Endothelial cell of umbilical vein (primary cell): ENCODE measurements around the gene MYOF. TPM values are rescaled to one million over a fixed set of nuclear protein-coding genes. Genes with fewer than 3 reads are reported as not detected.

Source experiments
- BruUV-seq: library from RNA; stranded (reverse); fragments of 400-500 nt; replicated peaks from 2 replicates; lab custom pipeline; 2021; lab: Mats Ljungman, UMichigan
- CTCF ChIA-PET: fragments of 300-600, 350-600 bp; sonication (Branson Sonifier 250); formaldehyde crosslinking; loops from one replicate; lab custom pipeline; 2021; ENCODE audit warnings: antibody characterized with exemption, inconsistent platforms; lab: Charles Lee
- POLR2A ChIA-PET: fragments of 300-600, 350-600 bp; sonication (Branson Sonifier 250); formaldehyde crosslinking; loops from one replicate; lab custom pipeline; 2021; ENCODE audit warnings: antibody characterized with exemption, inconsistent platforms; lab: Charles Lee
- DNase-seq: peaks from one replicate; pipeline ENCODE4 v3.0.0-alpha.2; 2011; ENCODE audit warnings: low read depth, low spot score
- FAIRE-seq: peaks from 2 replicates; lab custom pipeline; 2011; peaks lifted over from hg19 to GRCh38; lab: Jason Lieb, UNC
- H2AFZ ChIP-seq: 2 replicates; pipeline ENCODE4 v1.6.0; 2012; ENCODE audit warnings: low read depth, low read length, control low read depth, inconsistent platforms
- H3K27ac ChIP-seq: 2 replicates; pipeline ENCODE4 v1.5.1; 2011; ENCODE audit warnings: low read depth, mild to moderate bottlenecking, control low read depth, low read length, moderate library complexity; ENCODE audit not compliant: insufficient read depth
- H3K27me3 ChIP-seq, 2 experiments: 2 replicates each; pipeline versions ENCODE4 v1.6.0 to v1.6.1; 2011; ENCODE audit warnings: low read length in 2 of 2, mixed read lengths in 1 of 2; ENCODE audit not compliant: control insufficient read depth in 2 of 2, insufficient read depth in 2 of 2
- H3K36me3 ChIP-seq, 2 experiments: 2 replicates in 1 of 2; 3 replicates in 1 of 2; pipeline ENCODE4 v1.5.1; 2011; ENCODE audit warnings: low read length in 2 of 2, mild to moderate bottlenecking in 1 of 2, moderate library complexity in 1 of 2; ENCODE audit not compliant: control insufficient read depth in 2 of 2, insufficient read depth in 2 of 2; ENCODE audit errors: extremely low read depth in 1 of 2
- H3K4me1 ChIP-seq: 3 replicates; pipeline ENCODE4 v1.5.1; 2011; ENCODE audit warnings: mild to moderate bottlenecking, low read length; ENCODE audit not compliant: control insufficient read depth, insufficient read depth; ENCODE audit errors: extremely low read depth
- H3K4me2 ChIP-seq: 2 replicates; pipeline ENCODE4 v1.6.1; 2011; ENCODE audit warnings: low read length, control low read depth, mixed read lengths; ENCODE audit not compliant: insufficient read depth
- H3K4me3 ChIP-seq, 3 experiments: fragments of 200-600 bp in 1 of 3; sonication (generic), shearing (Covaris generic) in 1 of 3; replicated peaks in 1 of 3; 2 replicates each; pipeline ENCODE4 v1.5.1; 2011 to 2016; ENCODE audit warnings: control low read depth in 3 of 3, low read length in 3 of 3, mild to moderate bottlenecking in 2 of 3, inconsistent platforms in 1 of 3, low read depth in 1 of 3, moderate library complexity in 1 of 3; ENCODE audit not compliant: insufficient read depth in 1 of 3
- H3K79me2 ChIP-seq: 2 replicates; pipeline ENCODE4 v1.6.0; 2012; ENCODE audit warnings: low read length, inconsistent platforms; ENCODE audit not compliant: control insufficient read depth, insufficient read depth
- H3K9ac ChIP-seq: replicated peaks from 2 replicates; pipeline ENCODE3; 2011; ENCODE audit warnings: low read length, control low read depth; ENCODE audit not compliant: insufficient read depth; ENCODE audit errors: extremely low read depth
- H3K9me1 ChIP-seq: replicated peaks from 3 replicates; pipeline ENCODE4 v1.6.0; 2011; ENCODE audit warnings: mild to moderate bottlenecking, low read length; ENCODE audit not compliant: control insufficient read depth, insufficient read depth; ENCODE audit errors: extremely low read depth
- H3K9me3 ChIP-seq: replicated peaks from 2 replicates; pipeline ENCODE4 v1.5.1; 2012; ENCODE audit warnings: low read length, inconsistent platforms; ENCODE audit not compliant: control insufficient read depth, insufficient read depth
- H4K20me1 ChIP-seq: replicated peaks from 2 replicates; pipeline ENCODE3; 2011; ENCODE audit warnings: mild to moderate bottlenecking, low read length; ENCODE audit not compliant: control insufficient read depth, insufficient read depth; ENCODE audit errors: extremely low read depth
- CTCF ChIP-seq, 2 donors: IDR thresholded peaks; 1 replicate in 1 of 2; 2 replicates in 1 of 2; pipeline ENCODE4 v1.5.1; 2011; ENCODE audit warnings: low read length in 2 of 2, mild to moderate bottlenecking in 2 of 2, moderate library complexity in 2 of 2, control low read depth in 1 of 2, inconsistent platforms in 1 of 2, low read depth in 1 of 2; ENCODE audit not compliant: insufficient read depth in 1 of 2; ENCODE audit errors: extremely low read depth in 1 of 2
- EZH2 ChIP-seq: IDR thresholded peaks from 2 replicates; pipeline ENCODE4 v1.6.1; 2012; ENCODE audit warnings: borderline replicate concordance, low read depth, mild to moderate bottlenecking, moderate library complexity, low read length, inconsistent platforms; ENCODE audit not compliant: severe bottlenecking
- FOS ChIP-seq: IDR thresholded peaks from 2 replicates; pipeline ENCODE4 v1.6.1; 2011; ENCODE audit warnings: mild to moderate bottlenecking, low read length, moderate library complexity, borderline replicate concordance; ENCODE audit not compliant: insufficient read depth
- GATA2 ChIP-seq: IDR thresholded peaks from 2 replicates; pipeline ENCODE4 v1.7.0; 2011; ENCODE audit warnings: low read depth, mild to moderate bottlenecking, moderate library complexity, mixed read lengths, low read length; ENCODE audit not compliant: insufficient read length, insufficient read depth
- JUN ChIP-seq: IDR thresholded peaks from 2 replicates; pipeline ENCODE4 v1.6.1; 2011; ENCODE audit warnings: borderline replicate concordance, low read depth; ENCODE audit not compliant: insufficient read length, insufficient read depth
- MAX ChIP-seq: IDR thresholded peaks from 2 replicates; pipeline ENCODE4 v1.6.1; 2011; ENCODE audit not compliant: insufficient read depth, insufficient read length
- MYC ChIP-seq: IDR thresholded peaks from one replicate; pipeline ENCODE4 v1.6.1; 2011; ENCODE audit warnings: mild to moderate bottlenecking, low read depth, low read length
- POLR2A ChIP-seq: IDR thresholded peaks from 2 replicates; pipeline ENCODE4 v1.6.1; 2012; ENCODE audit warnings: low read depth, mild to moderate bottlenecking, control low read depth, low read length
- POLR2AphosphoS5 ChIP-seq: IDR thresholded peaks from 2 replicates; pipeline ENCODE4 v1.6.1; 2012; ENCODE audit warnings: low read depth, mild to moderate bottlenecking, control low read depth, low read length, moderate library complexity; ENCODE audit not compliant: insufficient read depth
- dilution Hi-C: fragments of 300-500 bp; cut with MboI; formaldehyde crosslinking; loops from one replicate; pipeline ENCODE4 v1.15.0; 2019; ENCODE audit warnings: low sequenced_read_pairs; ENCODE audit not compliant: extremely low pct_ligation_motif_present
- intact Hi-C: fragments of 100-400 bp; cut with micrococcal nuclease; formaldehyde crosslinking; loops from one replicate; pipeline ENCODE4 v1.10.0; 2022
- polyA plus RNA-seq, 4 experiments: library from polyadenylated mRNA; depleted of rRNA in 3 of 4; stranded (reverse) in 3 of 4; unstranded in 1 of 4; fragments of >200 nt; gene quantifications; 2 replicates each; pipeline versions ENCODE4 v1.2.1 to v1.2.3, GENCODE V29; 2011 to 2012; ENCODE audit warnings: missing spikeins in 1 of 4
- total RNA-seq: library from RNA; stranded (reverse); gene quantifications from 2 replicates; pipeline ENCODE4 v1.2.3, GENCODE V29; 2021

The MYOF gene
- total and polyA plus RNA-seq, 2 donors (not counting 3 experiments of a cell fraction or from before 2014, with no cell fraction given): 98.4 to 379 TPM

- intact Hi-C loops: no loop called here
- H3K27me3 ChIP-seq: no peaks in the 10 kb centered on the region
- no peaks in the 10 kb centered on the region for H4K20me1 ChIP-seq
- dilution Hi-C loops: no loop called here
- ChIA-PET CTCF (interaction anchor here (0.6 to 5.0 kb wide), 2 partner anchors 17 to 86 kb away, joined by 3 to 24 read pairs; partner anchors contain the start of gene MYOF), POLR2A (no interaction called here)
- H3K4me2 ChIP-seq: no peak overlapping the region
- TF ChIP-seq POLR2AphosphoS5: no peak
- no peak for TF ChIP-seq POLR2A
- TF ChIP-seq CTCF (IDR thresholded peaks at IDR 0.05; ENCODE audit: extremely low read depth in 1 of 2, insufficient read depth in 1 of 2, low read depth in 1 of 2, low read length in 2 of 2): no peak
- TF ChIP-seq MAX: no peak
- TF ChIP-seq FOS: no peak
- no peak for TF ChIP-seq GATA2
- no peak for TF ChIP-seq MYC
- TF ChIP-seq JUN: no peak
- TF ChIP-seq EZH2: no peak
- DNase-seq (no peak), FAIRE-seq (no peak)
- peaks cover 20 to 40% of the 10 kb centered on the region in 2 experiments for H3K36me3 ChIP-seq
- no peaks in the 10 kb centered on the region for H3K4me1 ChIP-seq
- no TSS peak for BruUV-seq
- no peak overlapping the region for H3K4me3 ChIP-seq
- H3K9me3 ChIP-seq: no peaks in the 10 kb centered on the region
- H3K27ac ChIP-seq: no peak overlapping the region
- H3K9ac ChIP-seq: no peak overlapping the region
- H3K9me1 ChIP-seq: no peaks in the 10 kb centered on the region
- H3K79me2 ChIP-seq: no peaks in the 10 kb centered on the region
- no peak overlapping the region for H2AFZ ChIP-seq
These were observed 85.1 kb downstream of the MYOF start for GRCh38 chr10:93397020-93397419.
